Measurements from ENCODE around the gene GREB1.

GREB1 gene

GRCh38 chr2:11602563-11603204 lies 68.8 kb downstream of the GREB1 start:
- no peak for DNase-seq (ENCODE audit: low spot score)

GRCh38 chr2:11610624-11611242 lies 76.9 kb downstream of the GREB1 start:
- no peak for DNase-seq (ENCODE audit: low spot score)

- no peak for DNase-seq (ENCODE audit: low spot score)
Observed at GRCh38 chr2:11611251-11611650, 77.4 kb downstream of the GREB1 start.

DNA sequence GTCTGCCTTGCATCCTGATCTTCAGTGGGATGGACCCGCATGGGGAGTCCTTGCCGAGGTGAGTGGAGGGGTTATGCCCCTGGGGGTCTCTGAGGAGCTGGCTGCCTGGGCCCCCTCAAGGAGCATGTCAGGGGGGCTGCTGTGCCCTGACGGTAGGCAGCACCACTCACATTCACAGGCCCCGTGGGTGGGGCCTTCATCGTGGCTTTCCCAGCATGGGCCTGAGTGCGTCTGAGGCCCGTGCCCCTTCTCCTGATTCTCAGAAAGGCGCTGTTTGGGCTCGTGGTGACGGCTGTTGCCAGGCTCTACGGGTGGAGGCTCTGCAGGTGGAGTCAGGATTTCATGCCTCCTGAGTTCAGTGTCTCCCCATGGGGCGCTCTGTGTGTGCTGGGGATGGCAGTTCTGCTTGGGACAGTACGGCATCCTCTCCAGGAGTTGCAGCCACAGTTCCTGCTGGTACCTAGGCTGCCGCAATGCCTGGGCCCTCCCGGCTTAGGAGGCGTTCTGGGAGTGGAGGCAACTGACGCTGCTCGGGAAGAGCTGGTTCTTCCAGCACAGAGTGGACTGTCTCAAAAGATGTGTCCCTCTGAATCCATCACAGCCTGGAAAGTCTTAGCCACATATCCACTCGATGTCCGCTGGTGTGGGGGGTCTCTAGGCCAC lies 78.8 kb downstream of the GREB1 start:
- no peak for DNase-seq (ENCODE audit: low spot score)

DNA sequence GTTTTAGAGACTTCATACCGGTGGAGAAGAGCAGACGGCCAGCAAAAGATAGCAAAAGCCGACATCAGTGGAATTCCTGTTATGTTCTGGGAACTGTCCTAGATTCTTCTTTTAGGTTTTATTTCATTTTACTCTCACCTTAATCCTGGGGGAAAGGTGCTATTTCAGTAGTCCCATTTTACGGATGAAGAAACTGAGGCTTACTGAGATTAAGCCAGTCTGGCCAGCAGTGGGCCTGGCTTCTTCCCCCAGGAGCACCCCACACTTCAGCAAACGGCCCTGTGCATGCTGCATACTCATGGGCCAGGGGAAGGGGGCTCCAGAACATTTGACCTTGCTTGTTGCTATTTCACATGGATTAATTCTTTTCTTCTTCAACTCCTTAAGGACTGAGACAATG lies 79.5 kb downstream of the GREB1 start:
- DNase-seq (ENCODE audit: low spot score): no peak

DNA sequence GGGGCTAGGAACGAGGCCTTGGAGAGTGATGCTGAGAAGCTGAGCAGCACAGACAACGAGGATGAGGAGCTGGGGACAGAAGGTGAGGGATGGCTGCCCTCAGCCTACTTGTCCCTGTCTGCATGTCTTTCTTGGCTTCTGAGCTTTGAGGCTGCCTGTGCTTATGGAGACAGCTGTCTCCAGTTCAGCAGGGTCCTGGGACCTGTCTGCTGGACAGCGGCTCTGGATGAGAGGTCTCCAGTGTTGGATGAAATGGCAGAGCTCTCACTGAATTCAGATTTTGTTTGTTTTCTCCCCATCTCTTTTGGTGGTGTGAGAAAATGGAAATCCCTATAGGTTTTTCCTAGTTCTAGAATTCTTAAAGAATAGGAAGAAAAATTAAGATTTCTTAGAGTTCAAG lies 81.4 kb downstream of the GREB1 start:
- DNase-seq (ENCODE audit: low spot score): no peak

GRCh38 chr2:11616097-11616687 lies 82.3 kb downstream of the GREB1 start:
- DNase-seq (ENCODE audit: low spot score): no peak

GRCh38 chr2:11616851-11617415 lies 83.1 kb downstream of the GREB1 start:
- no peak for DNase-seq (ENCODE audit: low spot score)

DNA sequence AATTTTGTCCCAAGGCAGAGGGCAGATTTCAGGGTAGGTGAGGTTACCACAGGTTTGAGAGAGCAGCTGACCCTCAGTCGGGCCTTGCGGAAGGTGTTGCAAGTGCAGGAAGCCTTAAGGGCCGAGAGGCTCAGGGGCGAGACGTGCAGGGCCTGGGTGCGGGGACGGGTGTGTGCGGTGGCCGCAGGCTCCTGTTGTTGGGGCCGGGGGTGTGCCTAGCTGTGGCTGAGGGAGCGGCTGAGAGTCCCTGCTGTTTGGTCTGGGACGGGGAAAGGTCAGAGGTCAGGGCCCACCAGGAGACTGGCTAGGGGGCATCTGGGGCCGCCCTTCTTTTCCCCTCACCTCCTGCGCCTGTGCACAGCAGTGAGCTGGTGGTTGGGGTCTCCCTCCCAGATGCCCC lies 83.7 kb downstream of the GREB1 start:
- no peak for DNase-seq (ENCODE audit: low spot score)

DNA sequence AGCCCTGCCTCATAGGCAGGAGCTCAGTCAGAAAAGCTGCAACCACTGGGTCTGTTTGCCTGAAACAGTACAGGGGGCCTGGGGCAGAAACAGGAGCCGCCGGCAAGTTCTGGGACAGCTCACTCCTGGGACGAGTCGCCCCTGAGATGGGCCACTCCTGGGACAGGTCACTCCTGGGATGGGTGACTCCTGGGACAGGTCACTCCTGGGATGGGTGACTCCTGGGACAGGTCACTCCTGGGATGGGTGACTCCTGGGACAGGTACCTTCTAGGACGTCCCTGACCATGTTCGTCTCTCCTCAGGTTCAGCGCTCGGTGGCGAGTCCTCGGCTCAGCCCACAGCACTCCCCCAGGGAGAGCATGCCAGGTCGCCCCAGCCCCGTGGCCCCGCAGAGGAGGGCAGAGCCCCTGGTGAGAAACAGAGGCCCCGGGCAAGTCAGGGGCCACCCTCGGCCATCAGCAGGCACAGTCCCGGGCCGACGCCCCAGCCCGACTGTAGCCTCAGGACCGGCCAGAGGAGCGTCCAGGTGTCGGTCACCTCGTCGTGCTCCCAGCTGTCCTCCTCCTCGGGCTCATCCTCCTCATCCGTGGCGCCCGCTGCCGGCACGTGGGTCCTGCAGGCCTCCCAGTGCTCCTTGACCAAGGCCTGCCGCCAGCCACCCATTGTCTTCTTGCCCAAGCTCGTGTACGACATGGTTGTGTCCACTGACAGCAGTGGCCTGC lies 84.3 kb downstream of the GREB1 start:
- DNase-seq (ENCODE audit: low spot score): no peak

- no peak for DNase-seq (ENCODE audit: low spot score)
Observed at GRCh38 chr2:11618708-11619062, 84.8 kb downstream of the GREB1 start.

DNA sequence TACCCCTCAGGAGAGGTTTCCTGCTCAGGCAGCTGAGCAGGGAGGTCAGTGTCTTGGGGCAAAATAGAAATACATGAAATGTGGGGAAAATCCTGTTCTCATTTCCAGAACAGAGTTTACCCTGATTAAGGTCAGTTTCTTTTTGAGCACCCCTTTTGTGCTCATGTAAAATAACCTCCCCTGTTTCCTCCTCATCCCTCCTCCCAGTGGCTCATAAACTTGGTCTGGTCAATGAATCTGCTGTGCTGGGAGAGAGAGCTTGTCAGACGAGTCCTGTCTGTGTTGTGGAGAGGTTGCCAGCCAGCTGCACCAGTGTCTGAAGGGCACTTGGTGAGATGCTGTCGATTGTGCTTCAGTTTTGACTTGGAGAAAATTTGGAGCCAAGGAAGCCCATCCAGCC lies 87.6 kb downstream of the GREB1 start:
- no peak for DNase-seq (ENCODE audit: low spot score)

DNA sequence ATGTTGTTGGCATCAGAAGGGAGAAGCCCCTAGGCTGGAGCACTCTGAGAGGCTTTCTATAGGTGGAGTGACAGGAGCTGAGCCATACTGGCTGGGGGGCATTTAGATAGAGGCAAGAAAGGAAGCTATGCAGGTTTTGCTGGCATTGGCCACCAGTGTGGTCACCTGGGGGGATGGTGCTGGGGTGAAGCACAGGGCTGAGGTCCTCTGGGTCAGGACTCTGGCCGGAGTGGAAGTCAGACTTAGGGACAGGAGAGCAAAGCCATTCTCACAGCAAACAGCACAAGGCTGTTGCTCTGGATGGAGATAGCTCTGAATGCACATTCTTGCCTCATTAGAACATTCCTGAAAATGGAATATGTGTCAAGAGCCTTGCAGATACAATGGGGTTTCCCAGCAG lies 88.8 kb downstream of the GREB1 start:
- no peak for DNase-seq (ENCODE audit: low spot score)

DNA sequence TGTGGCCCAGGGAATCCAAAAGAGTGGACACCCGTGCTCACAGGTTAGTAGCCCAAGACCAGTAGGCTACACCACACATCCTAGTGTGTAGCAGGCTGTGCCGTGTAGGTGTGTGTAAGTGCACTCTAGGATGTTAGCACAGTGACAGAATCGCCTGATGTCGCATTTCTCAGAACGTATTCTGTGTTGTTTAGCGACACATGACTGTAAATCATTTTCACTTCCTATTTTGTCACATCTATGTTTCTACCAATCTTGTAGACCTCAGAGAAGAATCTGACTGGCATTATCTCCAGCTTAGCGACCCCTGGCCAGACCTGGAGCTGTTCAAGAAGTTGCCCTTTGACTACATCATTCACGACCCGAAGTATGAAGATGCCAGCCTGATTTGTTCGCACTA lies 91.0 kb downstream of the GREB1 start:
- DNase-seq (ENCODE audit: low spot score): no peak

DNA sequence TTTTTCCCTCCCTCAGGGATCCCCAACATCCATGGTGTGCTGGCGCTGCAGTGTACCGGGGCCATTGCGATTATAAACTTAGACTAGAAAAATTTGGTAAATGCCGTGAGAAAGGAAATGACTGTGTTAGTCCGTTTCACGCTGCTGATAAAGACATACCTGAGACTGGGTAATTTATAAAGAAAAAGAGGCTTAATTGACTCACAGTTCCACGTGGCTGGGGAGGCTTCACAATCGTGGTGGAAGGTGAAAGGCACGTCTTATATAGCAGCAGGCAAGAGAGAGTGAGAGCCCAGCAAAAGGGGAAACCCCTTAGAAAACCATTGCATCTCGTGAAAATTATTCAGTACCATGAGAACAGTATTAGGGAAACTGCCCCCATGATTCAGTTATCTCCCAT lies 91.8 kb downstream of the GREB1 start:
- DNase-seq (ENCODE audit: low spot score): no peak

DNA sequence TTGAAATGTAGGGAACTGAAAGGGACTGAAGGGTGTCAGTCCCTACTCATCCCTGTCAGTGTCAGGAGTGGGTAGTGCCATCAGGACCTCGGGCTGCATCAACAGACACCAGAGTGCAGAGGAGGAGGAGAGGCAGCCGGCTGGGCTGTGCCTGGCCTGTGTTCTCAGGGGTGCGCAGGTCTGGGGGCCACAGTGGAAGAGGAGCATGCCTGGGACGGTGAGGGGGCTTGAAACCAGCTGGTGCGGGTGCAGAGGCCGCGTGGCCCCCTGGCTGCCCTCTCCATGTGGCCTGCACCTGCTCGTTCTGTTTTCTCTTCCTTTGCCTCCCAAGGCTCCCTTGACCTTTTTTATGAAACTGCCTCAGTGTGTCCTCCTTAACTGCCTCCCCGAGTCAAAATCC lies 94.8 kb downstream of the GREB1 start:
- no peak for DNase-seq (ENCODE audit: low spot score)

- no peak for DNase-seq (ENCODE audit: low spot score)
Observed at GRCh38 chr2:11629215-11629614, 95.4 kb downstream of the GREB1 start.

DNA sequence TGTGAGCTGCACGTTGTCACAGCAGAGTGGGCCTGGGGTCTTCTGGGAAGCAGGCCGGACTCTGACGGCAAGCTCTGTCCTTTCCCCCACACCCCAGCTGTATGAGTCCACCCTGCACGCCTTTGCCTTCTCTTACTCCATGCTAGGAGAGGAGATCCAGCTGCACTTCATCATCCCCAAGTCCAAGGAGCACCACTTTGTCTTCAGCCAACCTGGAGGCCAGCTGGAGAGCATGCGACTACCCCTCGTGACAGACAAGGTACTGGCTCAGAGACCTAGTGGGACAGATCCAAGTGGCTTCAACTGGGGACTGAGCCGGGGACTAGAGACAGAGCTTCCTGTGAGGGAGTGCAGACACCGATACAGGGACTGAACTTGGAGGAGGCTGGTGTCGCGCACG lies 96.0 kb downstream of the GREB1 start:
- no peak for DNase-seq (ENCODE audit: low spot score)

DNA sequence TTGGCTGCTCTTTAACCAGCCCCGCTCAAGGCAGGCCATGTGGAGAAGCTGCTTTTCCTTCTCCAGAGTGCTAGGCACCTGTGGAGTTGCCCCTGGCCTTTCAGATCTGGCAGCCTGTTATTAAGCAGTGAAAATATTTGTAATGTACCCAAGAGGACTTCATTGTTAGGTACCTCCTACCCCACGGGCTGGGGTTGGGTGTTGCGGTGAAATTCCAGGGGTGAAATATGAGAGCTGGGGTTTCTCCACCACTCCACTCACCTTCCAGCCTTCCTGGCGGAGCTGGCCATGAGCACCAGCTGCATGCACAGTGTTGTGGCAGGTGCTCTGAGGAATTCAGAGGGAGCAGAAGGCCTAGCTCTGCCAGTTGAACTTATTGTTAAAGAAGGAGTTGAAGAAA lies 97.0 kb downstream of the GREB1 start:
- no peak for DNase-seq (ENCODE audit: low spot score)

DNA sequence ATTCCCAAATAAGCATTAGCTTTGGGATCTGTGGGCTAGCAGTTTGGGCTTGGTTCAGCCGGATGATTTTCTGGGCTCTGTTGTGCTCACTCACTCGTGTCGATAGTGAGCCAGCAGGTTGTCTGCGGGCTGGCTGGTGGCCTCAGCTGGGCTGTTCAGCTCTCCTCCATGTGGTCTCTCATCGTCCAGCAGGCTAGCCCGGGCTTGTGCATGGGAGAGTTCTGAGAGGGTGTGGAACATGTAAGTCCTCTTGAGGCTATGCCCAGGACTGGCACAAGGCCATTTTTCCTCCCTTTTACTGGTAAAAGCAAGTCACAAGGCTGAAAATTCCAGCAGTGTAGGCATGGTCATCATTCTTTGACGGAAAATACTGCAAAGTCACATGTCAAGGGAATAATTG lies 97.6 kb downstream of the GREB1 start:
- DNase-seq (ENCODE audit: low spot score): no peak

- DNase-seq (ENCODE audit: low spot score): no peak
Observed at GRCh38 chr2:11633923-11634478, 100.2 kb downstream of the GREB1 start.

- no peak for DNase-seq (ENCODE audit: low spot score)
Observed at GRCh38 chr2:11634584-11634983, 100.7 kb downstream of the GREB1 start.
